HEK293T (cell line): Measurements from ENCODE around the gene SSBP2.

Experiments used
- CTBP1 ChIP-seq: fragments of 450-650 bp; IDR thresholded peaks from 2 replicates; pipeline ENCODE4 v1.6.1; 2016; ENCODE audit warnings: borderline replicate concordance
- FOXA1 ChIP-seq: fragments of 450-650 bp; IDR thresholded peaks from 2 replicates; pipeline ENCODE4 v1.6.1; 2016; ENCODE audit warnings: mild to moderate bottlenecking
- FOXM1 ChIP-seq: fragments of 450-650 bp; IDR thresholded peaks from 2 replicates; pipeline ENCODE4 v1.6.1; 2017; ENCODE audit warnings: mild to moderate bottlenecking, borderline replicate concordance
- SP1 ChIP-seq: fragments of 450-650 bp; IDR thresholded peaks from 2 replicates; pipeline ENCODE4 v1.6.1; 2017
- TARDBP ChIP-seq: fragments of 450-650 bp; IDR thresholded peaks from 2 replicates; pipeline ENCODE4 v1.6.1; 2016
- ZNF384 ChIP-seq: fragments of 450-650 bp; IDR thresholded peaks from 2 replicates; pipeline ENCODE4 v1.6.1; 2016

- TF ChIP-seq FOXM1, result no peak
- TF ChIP-seq CTBP1, result no peak
- no peak for TF ChIP-seq FOXA1
- TF ChIP-seq ZNF384, result no peak
- no peak for TF ChIP-seq TARDBP
- no peak for TF ChIP-seq SP1
These were observed 141.0 kb downstream of the SSBP2 start for GRCh38 chr5:81609810-81610375.
